CD4-positive, alpha-beta T cell treated with Interleukin-6 for 4 hours (primary cell): ENCODE data around the gene NGF.
"Not testable (repeated sequence)": the region's sequence is repeated elsewhere in the genome, so short reads cannot be mapped to it uniquely, and the experiment has no call there.

Source experiments
- DNase-seq: peaks from one replicate; pipeline ENCODE4 v3.0.0-alpha.2; 2020; ENCODE audit warnings: mixed read lengths

NGF gene

GRCh38 chr1:115332813-115333608 is 5.0 kb downstream of the NGF start:
- no peak for DNase-seq

DNA sequence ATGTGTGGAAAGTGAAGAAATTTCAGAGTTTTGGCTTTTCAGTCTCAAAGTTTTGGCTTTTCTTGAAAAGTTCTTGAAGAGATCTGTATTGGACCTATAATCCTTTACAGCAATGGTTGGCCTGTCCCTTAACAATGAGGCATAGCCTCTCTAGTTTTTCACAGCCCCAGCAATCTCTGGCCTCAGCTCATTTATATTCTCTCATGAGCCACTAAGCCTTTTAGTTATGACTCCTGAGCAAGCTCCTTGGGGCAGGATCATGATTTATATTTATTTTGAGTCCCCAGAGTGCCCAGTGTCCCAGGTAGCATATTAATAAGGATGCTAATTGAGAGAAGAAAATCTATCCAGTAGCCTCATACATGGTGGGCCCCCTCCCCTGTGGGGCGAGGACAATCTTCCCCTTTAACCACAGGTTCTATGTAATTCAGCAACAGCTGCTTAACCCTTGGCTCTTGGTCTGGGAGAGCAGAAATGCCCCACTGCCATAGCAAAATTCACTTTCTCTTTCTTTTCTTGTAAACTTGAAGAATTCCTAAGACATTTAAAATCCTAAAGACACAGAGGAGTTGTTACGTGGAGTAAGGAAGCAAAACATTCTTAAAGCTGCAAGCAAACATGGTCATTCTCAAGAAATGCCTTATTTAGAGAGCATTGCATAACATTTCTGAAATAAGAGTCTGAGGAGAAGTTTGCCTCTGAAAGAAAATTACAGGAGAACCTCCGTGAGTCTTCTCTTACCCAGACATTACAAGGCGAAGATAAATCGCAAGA is 6.3 kb downstream of the NGF start:
- no peak for DNase-seq

DNA sequence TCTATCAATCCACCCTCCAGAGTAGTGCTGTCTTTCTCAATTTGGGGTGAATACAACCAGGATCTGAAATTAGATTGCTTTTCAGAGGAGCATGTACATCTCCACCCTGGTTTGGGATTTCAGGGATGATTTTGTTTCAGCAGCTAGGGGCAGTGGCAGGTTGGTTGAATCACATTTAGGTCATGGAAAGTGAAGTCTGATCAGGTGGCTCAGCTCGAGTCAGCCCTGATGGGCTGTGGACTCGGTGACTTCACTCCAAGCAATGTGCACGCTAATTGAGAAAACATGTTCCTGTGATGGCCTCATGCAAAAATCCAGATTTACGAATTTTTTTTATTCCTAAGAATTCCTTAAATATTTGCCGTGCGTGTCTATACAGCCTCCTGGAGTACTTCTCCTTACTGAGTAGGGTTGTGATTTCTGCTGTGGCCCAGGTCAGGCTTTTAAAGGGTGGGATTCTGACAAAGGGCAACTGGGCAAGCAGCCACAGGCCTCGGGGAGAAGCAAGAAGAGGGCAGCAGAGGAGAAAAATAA is 7.5 kb downstream of the NGF start:
- DNase-seq: no peak

DNA sequence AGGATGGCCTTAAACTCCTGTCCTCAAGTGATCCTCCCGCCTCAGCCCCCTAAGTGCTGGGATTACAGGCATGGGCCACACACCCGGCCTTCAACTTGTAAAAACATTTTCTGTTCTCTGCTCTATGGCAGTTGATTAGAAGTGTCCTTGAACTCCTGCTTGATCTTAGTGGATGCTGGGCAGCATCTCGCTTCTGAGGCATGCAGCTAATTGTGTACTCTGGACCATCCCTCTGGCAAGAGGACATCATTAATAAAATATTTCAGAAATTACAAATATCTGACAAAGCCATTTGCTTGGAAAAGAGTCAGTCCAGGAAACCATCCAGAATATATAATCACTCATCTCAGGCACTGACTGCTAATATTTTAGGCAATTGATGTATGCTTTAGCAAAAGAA is 8.1 kb downstream of the NGF start:
- DNase-seq: no peak

DNA sequence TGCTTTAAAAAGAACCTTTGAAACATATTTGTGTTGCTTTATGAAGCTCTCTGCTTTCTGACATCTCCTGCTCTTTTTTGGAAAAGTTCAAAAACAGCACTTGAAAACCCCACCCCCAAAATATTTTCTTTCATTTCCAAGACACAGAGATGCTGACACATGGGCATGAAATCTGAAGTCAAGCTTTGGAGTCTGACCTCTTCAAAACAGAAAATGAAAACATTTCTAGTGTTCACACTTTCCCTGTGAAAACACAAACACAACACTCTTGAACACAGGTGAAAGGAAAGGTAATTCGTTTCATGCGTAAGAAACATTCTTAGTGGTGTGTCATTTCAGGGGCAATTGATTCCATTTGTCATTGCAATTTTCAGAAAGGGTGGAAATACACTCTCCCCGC is 10.8 kb downstream of the NGF start:
- DNase-seq: no peak

GRCh38 chr1:115326419-115326818 is 11.6 kb downstream of the NGF start:
- DNase-seq: no peak

DNA sequence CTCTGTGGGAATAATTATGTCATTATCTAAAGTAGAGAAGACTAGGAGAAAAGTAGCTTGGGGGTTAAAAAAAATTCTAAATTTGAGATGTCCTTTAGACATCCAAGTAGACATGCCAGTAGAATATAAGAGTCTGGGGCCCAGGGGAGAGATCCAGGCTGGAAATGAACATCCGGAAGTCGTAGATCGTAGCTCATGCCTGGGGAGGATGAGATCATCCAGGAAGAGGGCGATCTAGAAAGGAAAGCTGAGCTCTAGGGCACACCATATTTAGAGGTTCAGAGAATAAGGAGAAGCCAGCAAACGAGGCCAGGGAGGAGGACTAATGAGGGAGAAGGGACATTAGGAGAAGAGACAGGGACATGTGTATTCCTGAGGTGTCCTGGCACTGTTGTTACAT is 12.2 kb downstream of the NGF start:
- DNase-seq: no peak

DNA sequence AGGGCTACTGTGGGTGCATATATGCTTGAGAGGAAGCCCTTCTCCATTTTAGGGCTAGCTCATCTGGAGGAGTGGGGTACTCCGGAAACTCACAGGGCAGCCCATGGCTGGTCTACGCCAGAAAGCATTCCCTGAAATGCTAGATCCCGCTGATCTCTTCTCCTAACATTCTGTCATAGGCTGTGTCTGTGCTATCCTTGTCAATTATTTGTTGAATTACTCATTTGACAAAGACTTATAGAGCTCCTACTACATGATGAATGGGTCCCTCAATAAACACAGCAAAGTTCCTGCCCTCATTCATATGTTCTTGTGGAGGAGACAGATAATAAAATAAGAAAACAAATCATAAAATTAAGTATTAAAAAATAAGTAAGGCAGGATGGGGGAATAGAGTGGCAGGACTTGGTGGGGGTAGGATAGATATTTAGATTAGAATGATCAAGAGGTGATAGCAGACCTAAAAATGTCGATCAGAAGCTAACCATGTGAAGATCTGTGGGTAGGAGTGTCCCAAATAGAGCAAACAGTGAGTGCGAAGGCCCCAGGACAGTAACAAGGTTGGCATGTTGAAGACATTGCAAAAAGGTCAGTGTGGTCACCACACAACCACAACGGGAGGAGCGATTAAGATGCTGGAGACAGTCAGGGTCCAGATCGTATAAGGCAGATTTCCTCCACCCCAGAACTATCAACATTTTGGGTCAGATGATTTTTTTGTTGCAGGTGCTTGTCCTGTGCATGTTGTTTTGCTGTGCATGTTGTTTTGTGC is 13.2 kb downstream of the NGF start:
- no peak for DNase-seq

GRCh38 chr1:115323366-115324004 is 14.6 kb downstream of the NGF start:
- no peak for DNase-seq

GRCh38 chr1:115322631-115323030 is 15.4 kb downstream of the NGF start:
- no peak for DNase-seq

GRCh38 chr1:115320377-115320776 is 17.7 kb downstream of the NGF start:
- DNase-seq: no peak

- DNase-seq: no peak
These were observed 18.3 kb downstream of the NGF start for GRCh38 chr1:115319706-115320105.

GRCh38 chr1:115317101-115318012 is 20.7 kb downstream of the NGF start:
- no peak for DNase-seq

DNA sequence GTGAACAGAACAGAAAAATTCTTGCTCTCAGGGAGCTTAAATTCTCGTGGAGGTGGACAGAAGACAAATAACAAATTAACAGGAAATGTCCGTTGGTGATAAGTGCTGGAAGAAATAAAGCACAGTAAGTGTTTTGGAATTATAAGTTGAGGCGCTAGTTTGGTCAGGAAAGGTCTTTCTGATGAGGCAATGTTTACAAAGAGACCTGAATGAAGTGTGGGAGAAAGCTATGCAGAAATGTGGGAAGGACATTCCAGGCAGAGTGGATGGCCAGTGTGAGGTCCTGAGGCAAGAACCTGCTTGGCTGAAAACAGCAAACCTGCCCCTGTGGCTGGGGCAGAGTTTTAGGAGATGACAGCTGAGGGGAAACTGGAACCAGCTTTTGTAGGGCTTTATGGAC is 23.3 kb downstream of the NGF start:
- no peak for DNase-seq

DNA sequence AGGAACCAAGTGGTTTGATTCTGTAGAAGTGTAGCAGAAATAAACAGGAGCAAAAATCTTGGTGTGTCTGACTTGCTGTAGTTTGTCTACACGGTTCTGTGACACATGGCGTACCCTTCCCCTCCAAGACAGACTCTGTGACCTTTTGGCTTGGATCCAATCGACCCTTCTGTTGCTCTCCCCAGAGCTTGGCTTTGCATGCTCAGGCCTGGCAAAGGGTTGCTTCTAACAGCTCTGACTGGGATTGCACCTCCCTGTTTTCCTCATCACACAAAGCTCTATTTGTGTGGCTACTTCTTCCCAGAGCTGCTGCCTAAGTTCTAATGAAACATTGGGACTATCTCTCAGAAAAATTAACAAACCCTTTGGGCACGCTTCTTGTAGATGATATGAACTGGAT is 24.0 kb downstream of the NGF start:
- DNase-seq: no peak

DNA sequence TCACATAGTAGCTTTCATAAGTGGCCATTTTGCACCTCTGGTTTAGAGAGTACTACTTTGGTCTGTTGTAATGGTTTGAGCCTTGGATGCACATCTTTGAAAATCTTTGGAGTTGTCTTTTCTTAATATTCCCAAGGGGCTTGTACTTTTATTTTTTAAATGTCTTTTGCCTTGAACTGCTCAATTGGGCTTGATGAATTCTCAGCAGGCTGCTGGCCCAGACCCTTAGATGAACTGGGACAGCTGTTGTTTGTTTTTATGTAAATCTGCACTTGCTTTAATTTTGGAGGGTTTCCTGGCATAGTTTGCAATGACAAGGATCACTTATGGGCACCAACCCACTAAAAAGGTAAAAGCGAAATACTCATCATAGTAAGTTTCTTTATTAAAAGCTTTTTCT is 24.9 kb downstream of the NGF start:
- no peak for DNase-seq

DNA sequence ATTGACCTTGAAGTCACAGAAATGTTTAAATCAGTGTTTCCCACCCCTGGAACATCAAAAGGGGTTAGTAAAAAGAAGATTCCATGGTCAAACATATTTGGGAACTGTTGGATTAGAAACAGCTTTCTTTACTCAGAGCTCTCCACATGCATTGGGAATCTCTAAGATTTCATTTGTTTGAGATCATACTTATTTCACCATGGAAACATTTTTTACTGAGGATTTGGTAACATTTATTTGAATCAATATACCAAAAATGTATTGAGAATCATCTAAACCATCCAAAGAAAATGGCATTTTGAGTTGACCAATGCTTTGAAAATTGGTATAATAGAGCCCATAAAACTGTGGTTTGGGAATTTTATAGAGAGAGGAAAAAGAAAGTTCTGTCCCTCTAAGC is 25.3 kb downstream of the NGF start:
- DNase-seq: no peak

GRCh38 chr1:115311474-115311989 is 26.5 kb downstream of the NGF start:
- no peak for DNase-seq

DNA sequence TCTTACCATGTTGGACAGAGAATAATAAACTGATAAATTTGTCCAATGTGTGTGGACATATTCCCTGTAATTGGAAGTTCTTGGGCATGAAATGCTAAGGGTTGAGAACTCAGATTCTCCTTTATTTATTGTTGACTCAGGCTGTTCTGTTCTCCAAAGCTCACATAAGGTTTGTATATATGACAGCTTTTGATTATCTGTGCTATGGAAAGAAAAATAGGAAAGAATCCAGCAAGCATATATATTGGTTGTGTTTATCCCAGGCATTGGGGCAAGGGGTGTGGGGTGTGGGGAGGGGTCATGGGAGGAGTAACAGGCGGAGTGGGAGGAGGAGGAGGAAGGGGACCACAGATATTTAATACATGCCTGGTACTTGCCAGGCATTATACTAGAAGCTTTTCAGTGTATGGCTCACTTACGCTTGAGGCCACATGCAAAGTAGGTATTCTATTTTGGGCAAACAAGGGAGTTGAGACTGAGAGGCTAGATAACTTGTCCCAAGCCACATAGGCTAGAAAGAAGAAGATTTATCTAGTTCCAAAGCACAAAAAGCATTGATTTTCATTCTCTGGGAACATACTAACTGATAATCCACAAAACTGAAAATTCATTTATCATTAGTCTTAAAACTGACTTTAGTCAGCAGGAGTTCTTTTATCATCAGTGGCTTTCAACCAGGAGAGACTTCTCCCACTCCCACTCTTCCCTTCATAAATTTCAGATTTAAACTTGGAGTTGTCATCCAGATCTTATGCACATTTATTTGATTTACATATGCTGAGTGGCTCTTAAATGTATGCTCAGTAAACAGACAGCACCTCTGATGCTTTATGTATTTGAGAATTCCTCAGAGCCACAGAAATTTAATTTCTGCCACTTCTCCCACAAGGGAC is 27.2 kb downstream of the NGF start:
- no peak for DNase-seq

DNA sequence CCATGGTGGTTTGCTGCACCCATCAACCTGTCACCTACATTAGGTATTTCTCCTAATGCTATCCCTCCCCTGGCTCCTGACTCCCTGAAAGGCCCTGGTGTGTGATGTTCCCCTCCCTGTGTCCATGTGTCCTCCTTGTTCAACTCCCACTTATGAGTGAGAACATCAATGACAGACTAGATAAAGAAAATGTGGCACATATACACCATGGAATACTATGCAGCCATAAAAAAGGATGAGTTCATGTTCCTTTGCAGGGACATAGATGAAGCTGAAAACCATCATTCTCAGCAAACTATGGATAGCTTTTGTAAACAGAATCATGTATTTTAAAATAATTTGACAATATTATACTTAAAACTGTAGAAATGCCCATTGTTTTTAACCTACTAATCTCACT is 28.5 kb downstream of the NGF start:
- not testable (repeated sequence) for DNase-seq
